Panc1 (cell line): ENCODE results near the gene FAR1. TPM values are rescaled to one million over a fixed set of nuclear protein-coding genes. Genes with fewer than 3 reads are reported as not detected.

Experiments
- ATAC-seq: fragments of 200-7000 bp; cut with Tn5 transposase; 2 replicates; pipeline ENCODE4 v1.9.1; 2020; ENCODE audit warnings: mild to moderate bottlenecking, moderate library complexity
- BruUV-seq: library from RNA; stranded (reverse); fragments of 400-500 nt; replicated peaks from 2 replicates; lab custom pipeline; 2021; lab: Mats Ljungman, UMichigan
- CTCF ChIA-PET: fragments of 300-600 bp; sonication (Branson Sonifier 250); formaldehyde crosslinking; loops from one replicate; lab custom pipeline; 2022; ENCODE audit warnings: antibody characterized with exemption; lab: Charles Lee
- POLR2A ChIA-PET: fragments of 300-600 bp; sonication (Branson Sonifier 250); formaldehyde crosslinking; loops from one replicate; lab custom pipeline; 2022; ENCODE audit warnings: antibody characterized with exemption; lab: Charles Lee
- DNase-seq: peaks from one replicate; pipeline ENCODE4 v3.0.0-alpha.2; 2010; ENCODE audit warnings: low read depth, low spot score
- H3K27ac ChIP-seq: 2 replicates; pipeline ENCODE4 v1.5.1; 2011; ENCODE audit warnings: mild to moderate bottlenecking, low read length, inconsistent platforms
- H3K27me3 ChIP-seq: fragments of 200-500 bp; sonication (Bioruptor generic); 2 replicates; pipeline ENCODE4 v1.6.0; 2014; ENCODE audit warnings: low read length, inconsistent platforms; ENCODE audit not compliant: control insufficient read depth, insufficient read depth
- H3K36me3 ChIP-seq: fragments of 200-500 bp; sonication (Bioruptor generic); 2 replicates; pipeline ENCODE4 v1.5.1; 2014; ENCODE audit warnings: inconsistent platforms, mild to moderate bottlenecking, low read length, moderate library complexity; ENCODE audit not compliant: control insufficient read depth, insufficient read depth
- H3K4me1 ChIP-seq: 2 replicates; pipeline ENCODE4 v1.5.1; 2011; ENCODE audit warnings: inconsistent platforms, mild to moderate bottlenecking, low read length, moderate library complexity; ENCODE audit not compliant: control insufficient read depth, insufficient read depth
- H3K4me3 ChIP-seq, 2 experiments: 2 replicates each; pipeline ENCODE4 v1.5.1; 2011 to 2012; ENCODE audit warnings: low read depth in 2 of 2, low read length in 2 of 2, mild to moderate bottlenecking in 2 of 2, inconsistent platforms in 1 of 2, moderate library complexity in 1 of 2
- H3K9me3 ChIP-seq: fragments of 200-500 bp; sonication (Bioruptor generic); 2 replicates; pipeline ENCODE4 v1.5.1; 2014; ENCODE audit warnings: low read depth, mild to moderate bottlenecking, inconsistent platforms, low read length, moderate library complexity; ENCODE audit not compliant: control insufficient read depth, insufficient read depth
- CTCF ChIP-seq: fragments of 450-650 bp; IDR thresholded peaks from 2 replicates; pipeline ENCODE4 v1.5.1; 2017; ENCODE audit warnings: mild to moderate bottlenecking
- POLR2AphosphoS5 ChIP-seq: IDR thresholded peaks from 2 replicates; pipeline ENCODE4 v1.6.1; 2012; ENCODE audit warnings: mild to moderate bottlenecking, low read depth, low read length, moderate library complexity
- SIN3A ChIP-seq: IDR thresholded peaks from 2 replicates; pipeline ENCODE4 v1.6.1; 2012; ENCODE audit warnings: low read depth, mild to moderate bottlenecking, low read length, moderate library complexity, borderline replicate concordance; ENCODE audit not compliant: insufficient read depth
- TCF7L2 ChIP-seq: IDR thresholded peaks from 2 replicates; pipeline ENCODE4 v1.6.1; 2011; ENCODE audit warnings: mild to moderate bottlenecking, low read depth, low read length, inconsistent platforms
- in situ Hi-C: cut with HindIII; loops from 2 replicates; pipeline ENCODE4 v1.10.0; 2016; ENCODE audit warnings: low sequenced_read_pairs, low pct_unique_long_range_greater_than_20kb
- intact Hi-C: fragments of 100-400 bp; cut with micrococcal nuclease; formaldehyde crosslinking; loops from one replicate; pipeline ENCODE4 v1.10.0; 2022; ENCODE audit not compliant: unreplicated experiment
- total RNA-seq: library from RNA; stranded (reverse); gene quantifications from one replicate; pipeline ENCODE4 v1.2.1, GENCODE V29; 2021; ENCODE audit not compliant: unreplicated experiment
- TF ChIP-seq, protein P1 (sequence below), 2 experiments: IDR thresholded peaks; 2 replicates each; pipeline ENCODE4 v1.6.1; 2011 to 2012; ENCODE audit warnings: low read depth in 2 of 2, control low read depth in 1 of 2, low read length in 1 of 2, mild to moderate bottlenecking in 1 of 2, moderate library complexity in 1 of 2; ENCODE audit not compliant: insufficient read depth in 1 of 2

The FAR1 gene
- total RNA-seq, 1 experiment from 2014 or later, result 60.4 TPM

GRCh38 chr11:13763341-13763740 lies 94.9 kb downstream of the FAR1 start:
- BruUV-seq, result no TSS peak
- DNase-seq, result no peak
- no peaks in the 10 kb centered on the region for H3K4me1 ChIP-seq
- in situ Hi-C loops, result no loop called here
- no peak overlapping the region for H3K4me3 ChIP-seq
- ChIA-PET POLR2A (no interaction called here), CTCF (no interaction called here)
- H3K27me3 ChIP-seq, result no peaks in the 10 kb centered on the region; the same call in 1 of the 2 replicates
- intact Hi-C loops, result no loop called here
- H3K27ac ChIP-seq, result no peak overlapping the region
- H3K9me3 ChIP-seq, result no peaks in the 10 kb centered on the region
- no peaks in the 10 kb centered on the region for H3K36me3 ChIP-seq
- TF ChIP-seq, protein P1, sequence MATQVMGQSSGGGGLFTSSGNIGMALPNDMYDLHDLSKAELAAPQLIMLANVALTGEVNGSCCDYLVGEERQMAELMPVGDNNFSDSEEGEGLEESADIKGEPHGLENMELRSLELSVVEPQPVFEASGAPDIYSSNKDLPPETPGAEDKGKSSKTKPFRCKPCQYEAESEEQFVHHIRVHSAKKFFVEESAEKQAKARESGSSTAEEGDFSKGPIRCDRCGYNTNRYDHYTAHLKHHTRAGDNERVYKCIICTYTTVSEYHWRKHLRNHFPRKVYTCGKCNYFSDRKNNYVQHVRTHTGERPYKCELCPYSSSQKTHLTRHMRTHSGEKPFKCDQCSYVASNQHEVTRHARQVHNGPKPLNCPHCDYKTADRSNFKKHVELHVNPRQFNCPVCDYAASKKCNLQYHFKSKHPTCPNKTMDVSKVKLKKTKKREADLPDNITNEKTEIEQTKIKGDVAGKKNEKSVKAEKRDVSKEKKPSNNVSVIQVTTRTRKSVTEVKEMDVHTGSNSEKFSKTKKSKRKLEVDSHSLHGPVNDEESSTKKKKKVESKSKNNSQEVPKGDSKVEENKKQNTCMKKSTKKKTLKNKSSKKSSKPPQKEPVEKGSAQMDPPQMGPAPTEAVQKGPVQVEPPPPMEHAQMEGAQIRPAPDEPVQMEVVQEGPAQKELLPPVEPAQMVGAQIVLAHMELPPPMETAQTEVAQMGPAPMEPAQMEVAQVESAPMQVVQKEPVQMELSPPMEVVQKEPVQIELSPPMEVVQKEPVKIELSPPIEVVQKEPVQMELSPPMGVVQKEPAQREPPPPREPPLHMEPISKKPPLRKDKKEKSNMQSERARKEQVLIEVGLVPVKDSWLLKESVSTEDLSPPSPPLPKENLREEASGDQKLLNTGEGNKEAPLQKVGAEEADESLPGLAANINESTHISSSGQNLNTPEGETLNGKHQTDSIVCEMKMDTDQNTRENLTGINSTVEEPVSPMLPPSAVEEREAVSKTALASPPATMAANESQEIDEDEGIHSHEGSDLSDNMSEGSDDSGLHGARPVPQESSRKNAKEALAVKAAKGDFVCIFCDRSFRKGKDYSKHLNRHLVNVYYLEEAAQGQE (IDR thresholded peaks at IDR 0.05; ENCODE audit: insufficient read depth in 1 of 2, low read depth in 2 of 2, low read length in 1 of 2), result no peak
- TF ChIP-seq SIN3A (no peak), CTCF (no peak), TCF7L2 (no peak), POLR2AphosphoS5 (no peak)
- no peak for ATAC-seq

DNA sequence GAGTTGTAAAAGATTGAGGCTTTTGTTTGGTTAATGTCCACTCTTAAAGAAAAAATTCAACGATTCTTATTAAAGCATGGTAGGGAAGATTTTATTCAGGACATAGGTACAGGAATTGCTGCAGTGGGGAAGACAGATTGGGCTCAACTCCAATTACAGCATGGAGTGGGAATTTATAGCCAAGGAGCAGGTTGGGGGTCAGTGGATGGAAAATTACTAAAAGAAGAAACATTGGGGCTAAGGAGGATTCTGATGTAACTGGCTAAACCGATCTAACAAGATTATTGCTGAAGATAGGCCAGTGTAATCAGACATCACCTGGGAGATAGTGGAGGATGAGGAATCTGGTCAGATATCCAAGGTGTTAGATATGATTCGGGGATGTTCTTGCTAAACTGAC lies 97.4 kb downstream of the FAR1 start:
- no TSS peak for BruUV-seq
- ChIA-PET POLR2A (no interaction called here), CTCF (interaction anchor here (0.6 kb wide), 1 partner anchor 93 kb away, joined by 7 read pairs; no protein-coding TSS in a partner anchor)
- in situ Hi-C loops, result no loop called here
- DNase-seq, result no peak
- no peak overlapping the region for H3K4me3 ChIP-seq
- H3K36me3 ChIP-seq, result no peaks in the 10 kb centered on the region
- H3K9me3 ChIP-seq, result no peaks in the 10 kb centered on the region
- H3K4me1 ChIP-seq, result no peaks in the 10 kb centered on the region
- no peak for ATAC-seq
- H3K27ac ChIP-seq, result no peak overlapping the region
- TF ChIP-seq SIN3A (no peak), CTCF (no peak), TCF7L2 (no peak)
- intact Hi-C loops, result no loop called here
- H3K27me3 ChIP-seq, result no peaks in the 10 kb centered on the region
